Skin epidermis (tissue), 12 donors: ENCODE data around the gene FBLN1.
"Not testable (repeated sequence)": the region's sequence is repeated elsewhere in the genome, so short reads cannot be mapped to it uniquely, and the experiment has no call there.

Experiments
- H3K27ac ChIP-seq, 21 experiments: fragments of 200-600 bp; sonication (generic) in 11 of 21; one replicate each; pipeline ENCODE4 v1.5.0; 2020; ENCODE audit warnings: mild to moderate bottlenecking in 3 of 21, inconsistent platforms in 2 of 21, moderate library complexity in 2 of 21
- H3K4me3 ChIP-seq, 7 experiments: fragments of 200-600 bp; sonication (generic) in 2 of 7; one replicate each; pipeline ENCODE4 v1.5.0; 2020; ENCODE audit warnings: inconsistent platforms in 2 of 7, mild to moderate bottlenecking in 2 of 7, moderate library complexity in 1 of 7

FBLN1 gene

GRCh38 chr22:45620706-45621105 is 118.0 kb downstream of the FBLN1 start:
- no peak overlapping the region for H3K4me3 ChIP-seq
- no peak overlapping the region for H3K27ac ChIP-seq

GRCh38 chr22:45621836-45622600 is 119.3 kb downstream of the FBLN1 start:
- no peak overlapping the region for H3K4me3 ChIP-seq
- H3K27ac ChIP-seq = no peak overlapping the region

GRCh38 chr22:45623464-45624145 is 120.9 kb downstream of the FBLN1 start:
- not testable (repeated sequence) for H3K4me3 ChIP-seq, H3K27ac ChIP-seq

GRCh38 chr22:45626198-45626651 is 123.5 kb downstream of the FBLN1 start:
- Histone ChIP-seq H3K27ac (no peak overlapping the region), H3K4me3 (peak overlapping the region in 1 of 7 experiments; percentile 7)

GRCh38 chr22:45627489-45628233 is 125.0 kb downstream of the FBLN1 start:
- no peak overlapping the region for H3K4me3 ChIP-seq
- no peak overlapping the region for H3K27ac ChIP-seq

GRCh38 chr22:45628515-45628914 is 125.8 kb downstream of the FBLN1 start:
- Histone ChIP-seq H3K27ac (no peak overlapping the region), H3K4me3 (no peak overlapping the region)

- Histone ChIP-seq H3K27ac (no peak overlapping the region), H3K4me3 (no peak overlapping the region)
These were observed 126.9 kb downstream of the FBLN1 start for GRCh38 chr22:45629469-45630089.

- Histone ChIP-seq H3K27ac (no peak overlapping the region), H3K4me3 (no peak overlapping the region)
These were observed 127.8 kb downstream of the FBLN1 start for GRCh38 chr22:45630436-45630835.

GRCh38 chr22:45631140-45631840 is 128.6 kb downstream of the FBLN1 start:
- H3K4me3 ChIP-seq = no peak overlapping the region
- H3K27ac ChIP-seq = no peak overlapping the region

- H3K4me3 ChIP-seq = no peak overlapping the region
- no peak overlapping the region for H3K27ac ChIP-seq
These were observed 129.2 kb downstream of the FBLN1 start for GRCh38 chr22:45631841-45632238.

- Histone ChIP-seq H3K4me3 (no peak overlapping the region), H3K27ac (no peak overlapping the region)
These were observed 130.3 kb downstream of the FBLN1 start for GRCh38 chr22:45632791-45633515.

- no peak overlapping the region for H3K27ac ChIP-seq
- H3K4me3 ChIP-seq = no peak overlapping the region
These were observed 134.0 kb downstream of the FBLN1 start for GRCh38 chr22:45636683-45637082.

- Histone ChIP-seq H3K27ac (no peak overlapping the region), H3K4me3 (no peak overlapping the region)
These were observed 135.5 kb downstream of the FBLN1 start for GRCh38 chr22:45638197-45638596.

- Histone ChIP-seq H3K4me3 (no peak overlapping the region), H3K27ac (peak overlapping the region in 3 of 21 experiments; percentile 7 to 59 (median 24))
These were observed 136.4 kb downstream of the FBLN1 start for GRCh38 chr22:45638834-45639746.

GRCh38 chr22:45639747-45640102 is 137.0 kb downstream of the FBLN1 start:
- Histone ChIP-seq H3K27ac (no peak overlapping the region), H3K4me3 (no peak overlapping the region)

GRCh38 chr22:45640291-45640940 is 137.7 kb downstream of the FBLN1 start:
- Histone ChIP-seq H3K27ac (no peak overlapping the region), H3K4me3 (no peak overlapping the region)

GRCh38 chr22:45640941-45641621 is 138.4 kb downstream of the FBLN1 start:
- H3K27ac ChIP-seq = no peak overlapping the region
- H3K4me3 ChIP-seq = no peak overlapping the region
